Stimulated activated CD8-positive, alpha-beta memory T cell treated with anti-CD3 and anti-CD28 coated beads, Interleukin-4, amount 100 ng/mL, for 1 hour (primary cell): Measurements from ENCODE around the gene PDHX.

Experiments used
- DNase-seq, 2 donors: peaks; one replicate each; pipeline ENCODE4 v3.0.0-alpha.2; 2020; ENCODE audit warnings: low read depth in 2 of 2, low spot score in 1 of 2

Gene PDHX

GRCh38 chr11:34953955-34954354 is 37.5 kb downstream of the PDHX start:
- DNase-seq, result no peak

DNA sequence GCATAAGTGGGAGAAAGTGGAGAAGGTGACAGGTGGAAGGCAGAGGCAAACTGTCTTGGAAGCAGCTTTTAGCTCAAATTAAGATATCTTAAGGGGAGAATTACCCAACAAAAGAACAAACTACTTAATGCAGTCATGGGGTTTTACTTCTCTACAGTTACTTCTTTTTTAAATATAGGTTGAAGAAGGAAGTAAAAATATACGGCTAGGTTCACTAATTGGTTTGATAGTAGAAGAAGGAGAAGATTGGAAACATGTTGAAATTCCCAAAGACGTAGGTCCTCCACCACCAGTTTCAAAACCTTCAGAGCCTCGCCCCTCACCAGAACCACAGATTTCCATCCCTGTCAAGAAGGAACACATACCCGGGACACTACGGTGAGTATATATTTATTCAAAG is 40.8 kb downstream of the PDHX start:
- DNase-seq, result no peak

DNA sequence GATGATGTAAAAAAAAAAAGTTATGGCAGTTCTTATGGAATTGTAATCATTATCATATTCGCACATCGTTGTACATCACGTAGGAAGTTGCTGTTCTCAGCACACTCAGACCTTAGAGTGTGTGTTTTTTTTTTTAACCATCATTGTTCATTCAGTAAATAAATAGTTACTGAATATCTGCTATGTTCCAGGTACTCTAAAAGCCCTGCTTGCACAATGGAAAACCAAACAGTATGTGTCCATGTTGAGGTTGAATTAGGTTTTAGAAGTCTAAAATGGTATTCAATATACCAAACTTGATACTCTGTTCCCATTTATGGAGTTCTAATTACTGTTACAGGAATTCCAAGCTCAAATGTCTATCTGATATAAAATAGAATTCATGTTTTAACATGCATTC is 41.2 kb downstream of the PDHX start:
- no peak for DNase-seq

DNA sequence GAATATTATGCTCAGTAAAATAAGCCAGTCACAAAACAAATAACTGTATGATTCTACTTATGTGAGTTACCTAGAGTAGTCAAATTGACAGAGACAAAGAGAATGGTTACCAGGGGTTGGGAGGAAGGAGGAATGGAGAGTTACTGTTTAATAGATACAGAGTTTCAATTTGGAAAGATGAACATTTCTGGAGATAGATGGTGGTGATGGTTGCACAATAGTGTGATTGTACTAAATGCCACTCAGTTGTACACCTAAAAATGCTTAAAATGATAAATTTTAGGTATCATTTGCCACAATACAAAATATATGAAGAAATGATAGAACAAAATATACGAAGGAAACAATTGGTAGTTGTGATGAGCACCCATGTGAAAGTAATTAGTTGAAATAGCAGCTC is 43.4 kb downstream of the PDHX start:
- no peak for DNase-seq

DNA sequence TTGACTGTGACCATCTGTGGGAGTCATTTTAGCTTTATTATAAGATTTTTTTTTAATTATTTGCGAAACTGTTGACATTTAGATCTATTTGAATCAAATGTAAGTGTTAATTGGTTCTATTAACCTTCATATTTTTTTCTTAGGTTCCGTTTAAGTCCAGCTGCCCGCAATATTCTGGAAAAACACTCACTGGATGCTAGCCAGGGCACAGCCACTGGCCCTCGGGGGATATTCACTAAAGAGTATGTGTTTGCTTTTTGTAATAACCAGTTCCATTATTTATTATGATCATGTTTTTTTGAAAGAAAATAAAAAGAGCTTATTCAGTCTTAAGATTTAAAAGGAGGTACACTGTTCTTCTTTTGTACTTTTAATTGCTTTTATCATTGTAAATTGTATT is 43.9 kb downstream of the PDHX start:
- DNase-seq, result no peak

DNA sequence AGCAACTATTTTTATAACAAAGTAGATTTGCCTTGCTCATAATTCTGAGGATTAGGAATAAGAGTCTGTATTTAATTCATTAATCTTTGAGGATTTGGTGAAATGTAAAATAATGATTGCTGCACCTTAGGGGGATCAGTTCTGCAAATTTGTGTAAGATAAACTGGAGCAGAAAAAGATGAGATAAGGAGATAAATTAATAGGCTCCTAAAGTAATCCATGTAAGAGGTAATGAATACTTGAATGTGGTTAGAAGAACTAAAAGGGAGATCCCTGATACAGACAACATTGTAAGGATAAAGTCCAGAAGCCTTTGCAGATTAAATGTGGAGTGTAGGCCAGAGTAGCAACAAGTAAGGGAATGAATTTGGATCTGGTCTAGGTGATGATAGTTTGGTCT is 45.6 kb downstream of the PDHX start:
- no peak for DNase-seq

DNA sequence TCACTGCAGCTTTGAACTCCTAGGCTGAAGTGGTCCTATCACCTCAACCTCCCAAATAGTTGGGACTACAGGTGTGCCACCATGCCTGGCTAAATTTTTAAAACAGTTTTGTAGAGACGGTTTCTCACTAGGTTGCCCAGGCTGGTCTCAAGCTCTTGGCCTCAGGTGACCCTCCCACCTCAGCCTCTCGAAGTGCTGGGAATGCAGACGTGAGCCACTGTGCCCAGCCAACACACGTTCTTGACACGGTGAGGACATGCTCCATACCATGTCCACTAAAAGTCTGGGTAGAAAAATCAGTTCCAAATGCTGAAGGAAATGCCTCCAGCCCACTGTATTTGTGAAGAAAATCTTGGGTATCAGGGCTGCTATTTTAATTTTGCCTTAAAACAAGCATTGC is 46.9 kb downstream of the PDHX start:
- no peak for DNase-seq

GRCh38 chr11:34964610-34965331 is 48.4 kb downstream of the PDHX start:
- no peak for DNase-seq

GRCh38 chr11:34968862-34969261 is 52.4 kb downstream of the PDHX start:
- DNase-seq, result no peak

GRCh38 chr11:34970033-34970432 is 53.6 kb downstream of the PDHX start:
- DNase-seq, result no peak

- DNase-seq, result no peak
These were observed 54.1 kb downstream of the PDHX start for GRCh38 chr11:34970480-34970879.

DNA sequence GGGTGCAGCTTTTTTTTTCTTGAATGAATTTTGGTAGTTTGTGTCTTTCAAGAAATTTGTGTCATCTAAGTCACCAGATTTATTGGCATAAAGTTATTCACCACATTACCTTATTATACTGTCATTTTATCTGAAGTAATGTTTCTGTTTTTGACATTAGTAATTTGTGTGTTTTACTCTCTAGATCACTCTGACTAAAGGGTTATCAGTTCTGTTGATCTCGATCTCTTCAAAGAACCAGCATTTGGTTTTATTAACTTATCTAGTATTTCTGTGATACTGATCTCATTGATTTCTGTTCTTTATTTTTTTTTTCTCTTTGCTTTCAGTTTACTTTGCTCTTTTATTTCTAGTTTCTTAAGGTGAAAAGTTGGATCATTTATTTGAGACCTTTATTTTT is 55.5 kb downstream of the PDHX start:
- no peak for DNase-seq

- no peak for DNase-seq
These were observed 55.9 kb downstream of the PDHX start for GRCh38 chr11:34972366-34972765.

DNA sequence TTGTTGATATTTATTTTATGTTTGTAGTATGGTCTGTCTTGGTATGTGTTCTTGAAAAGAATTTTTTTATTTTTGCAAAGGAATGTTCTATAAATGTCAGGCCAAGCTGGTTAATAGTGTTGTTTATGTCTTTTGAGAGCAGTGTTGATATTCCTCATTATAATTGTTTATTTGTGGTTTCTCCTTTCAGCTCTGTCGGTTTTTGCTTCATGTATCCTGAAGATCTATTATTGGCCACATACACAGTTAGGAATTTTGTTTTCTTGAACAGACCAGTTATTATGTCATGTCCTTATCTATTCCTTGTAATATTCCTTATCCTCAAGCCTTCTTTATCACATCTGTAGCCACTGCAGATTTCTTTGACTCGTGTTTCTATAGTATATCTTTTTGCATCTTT is 56.5 kb downstream of the PDHX start:
- no peak for DNase-seq

DNA sequence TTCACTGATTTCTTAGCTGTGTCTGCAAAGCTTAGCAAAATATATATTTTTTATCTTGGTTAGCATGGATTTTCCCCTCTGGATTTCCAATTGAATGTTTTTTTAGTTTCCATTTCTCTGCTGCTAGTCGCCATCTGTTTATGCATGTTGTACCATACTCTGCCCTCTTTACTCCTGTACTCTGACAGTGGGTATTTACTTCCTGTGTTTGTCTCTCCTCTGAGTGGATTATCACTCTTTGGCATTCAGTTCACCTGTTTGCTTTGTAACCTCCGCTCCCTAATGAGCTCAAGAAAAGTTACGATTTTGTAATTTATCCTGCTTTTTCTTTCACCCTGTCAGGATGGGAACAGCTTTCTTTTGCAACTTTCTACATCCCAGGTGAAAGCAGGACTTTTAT is 59.1 kb downstream of the PDHX start:
- no peak for DNase-seq

DNA sequence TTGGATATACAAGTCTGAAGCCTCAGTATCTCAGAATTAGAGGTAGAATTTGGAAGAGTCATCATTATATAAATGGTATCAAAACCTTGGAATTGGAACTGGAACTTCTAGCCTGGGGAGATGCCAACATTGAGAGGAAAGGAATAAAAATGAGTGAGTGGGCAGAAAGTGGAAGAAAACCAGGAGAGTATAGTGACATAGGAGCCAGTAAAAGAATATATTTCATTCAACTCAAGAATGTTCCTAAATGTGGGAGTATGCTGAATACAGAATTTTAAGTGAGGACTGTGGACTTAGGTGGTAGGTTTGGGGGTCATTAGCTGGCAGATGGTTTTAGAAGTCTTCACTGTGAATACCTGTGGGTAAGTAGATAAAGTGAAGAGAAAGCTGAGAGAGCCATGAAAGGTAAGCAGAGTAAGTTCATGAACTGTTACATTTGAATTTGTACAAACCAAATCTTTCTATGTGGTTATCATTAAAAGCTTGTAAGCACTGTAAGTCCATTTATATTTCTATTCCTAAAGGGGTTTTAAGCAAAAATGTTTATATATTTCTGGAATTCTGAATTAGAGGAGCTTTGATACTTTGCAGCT is 60.2 kb downstream of the PDHX start:
- DNase-seq, result no peak

- no peak for DNase-seq
These were observed 60.9 kb downstream of the PDHX start for GRCh38 chr11:34977089-34977912.

DNA sequence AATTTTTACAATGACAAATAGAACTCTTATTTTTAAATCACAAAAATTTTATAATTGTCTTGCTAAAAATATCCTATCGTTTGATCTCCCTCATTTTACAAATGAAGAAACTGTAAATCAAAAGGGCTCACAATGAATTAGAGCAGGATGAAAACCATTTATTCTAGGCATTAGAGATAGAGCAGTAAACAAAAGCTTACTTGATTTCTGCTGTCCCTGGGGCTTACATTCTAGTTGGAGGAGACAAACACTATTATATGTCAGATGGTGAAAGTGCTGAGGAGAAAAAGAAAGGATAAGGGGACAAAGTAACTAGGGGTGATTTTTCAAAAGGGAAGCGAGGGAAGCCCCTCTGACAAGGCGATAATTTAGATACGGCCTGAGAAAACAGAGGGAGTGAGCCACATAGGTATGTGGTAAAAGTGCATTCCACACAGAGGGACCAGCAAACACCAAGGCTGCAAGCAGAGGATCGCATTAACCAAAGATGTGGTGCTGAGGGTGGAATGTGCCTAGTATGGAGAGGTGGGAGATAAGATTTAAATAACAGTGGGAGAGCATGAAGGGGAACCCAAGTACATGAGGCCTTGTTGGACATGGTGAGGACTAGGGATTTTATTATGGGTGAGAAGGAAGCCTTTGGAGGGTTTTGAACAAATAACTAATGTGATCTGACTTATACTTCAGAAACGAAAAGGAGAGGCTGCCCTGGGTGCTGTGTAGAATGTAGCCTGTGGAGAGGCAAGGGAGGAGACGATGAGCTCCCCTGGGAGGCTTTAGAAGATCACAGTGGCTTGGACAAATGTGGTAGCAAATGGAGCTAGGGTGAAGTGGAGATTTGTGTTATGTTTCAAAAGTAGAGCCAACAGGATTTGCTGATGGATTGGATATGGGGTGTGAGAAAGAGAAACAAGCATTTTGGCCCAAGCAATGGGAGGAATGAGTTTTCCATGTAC is 62.1 kb downstream of the PDHX start:
- no peak for DNase-seq

DNA sequence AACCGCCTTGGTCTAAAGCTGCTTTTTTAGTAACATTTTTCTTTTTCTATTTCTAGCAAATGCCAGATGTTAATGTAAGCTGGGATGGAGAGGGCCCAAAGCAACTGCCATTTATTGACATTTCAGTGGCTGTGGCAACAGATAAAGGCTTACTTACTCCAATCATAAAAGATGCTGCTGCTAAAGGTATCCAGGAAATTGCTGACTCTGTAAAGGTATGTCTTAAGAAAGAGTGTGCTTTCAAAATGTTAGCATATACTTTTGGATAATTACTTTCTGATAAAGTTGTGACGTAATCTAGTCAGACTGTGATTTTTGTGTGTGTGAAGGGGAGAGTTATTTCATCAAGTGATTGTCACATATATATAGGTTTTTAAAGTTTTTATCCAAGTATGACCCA is 68.1 kb downstream of the PDHX start:
- DNase-seq, result no peak

DNA sequence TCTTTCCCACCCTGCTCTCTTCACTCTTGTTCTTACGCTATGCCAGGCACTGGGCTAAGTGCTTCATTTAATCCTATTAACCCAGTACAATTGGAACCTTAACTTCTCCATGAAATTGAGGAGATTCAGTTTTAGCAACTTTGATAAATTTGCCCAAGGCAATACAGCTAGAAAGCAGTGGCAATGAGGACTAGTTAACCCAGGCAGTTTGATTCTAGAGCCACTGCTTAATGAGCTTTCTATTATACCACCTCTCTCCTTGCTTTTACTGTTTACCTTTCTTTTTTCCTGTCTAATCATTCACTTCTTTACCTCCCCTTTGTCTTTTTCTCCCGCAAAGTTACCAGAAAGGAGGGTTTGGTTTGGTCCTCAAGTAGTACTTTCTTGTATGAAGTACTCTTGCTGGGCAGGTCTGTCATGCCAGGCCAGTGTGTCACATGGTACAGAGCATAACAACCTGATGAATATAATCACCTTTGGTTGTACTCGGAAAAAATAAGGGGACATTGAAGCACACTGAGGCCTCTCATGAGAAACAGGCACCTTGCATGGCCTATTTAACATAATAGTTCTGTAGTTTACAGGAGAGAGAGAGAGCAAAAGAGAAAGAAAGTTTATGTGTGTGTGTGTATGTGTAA is 70.6 kb downstream of the PDHX start:
- DNase-seq, result no peak

DNA sequence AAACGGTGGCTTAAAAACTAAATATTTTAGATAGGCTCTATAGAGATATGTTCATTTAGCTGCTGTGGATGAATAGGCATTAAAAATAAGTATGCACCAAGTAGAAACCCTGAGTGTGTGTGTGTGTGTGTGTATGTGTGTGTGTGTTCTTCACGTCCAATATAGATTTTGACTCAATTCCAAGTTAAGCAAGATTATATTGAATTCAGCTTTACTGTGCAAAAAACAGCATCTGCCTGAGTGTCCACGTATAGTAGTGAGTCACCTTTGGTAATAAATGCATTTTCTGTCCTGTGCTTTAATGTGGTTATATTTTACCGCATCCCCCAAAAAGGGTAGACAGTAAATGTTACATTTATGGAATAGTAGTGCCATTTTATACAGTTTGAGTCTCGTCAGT is 71.2 kb downstream of the PDHX start:
- DNase-seq, result no peak
